HG02870 (cell line): ENCODE data around the gene SERBP1.
"Not testable (repeated sequence)": the region's sequence is repeated elsewhere in the genome, so short reads cannot be mapped to it uniquely, and the experiment has no call there.

Experiments used
- ATAC-seq: cut with Tn5 transposase; IDR thresholded peaks from one replicate; pipeline ENCODE4 v1.9.1; 2021; ENCODE audit warnings: mild to moderate bottlenecking, moderate library complexity; ENCODE audit not compliant: unreplicated experiment

SERBP1 gene

GRCh38 chr1:67441183-67441582 lies 11.0 kb upstream of the SERBP1 start:
- ATAC-seq = peak; percentile 48

GRCh38 chr1:67440339-67440738 lies 10.1 kb upstream of the SERBP1 start:
- ATAC-seq = no peak

- no peak for ATAC-seq
Observed at GRCh38 chr1:67439277-67440029, 9.3 kb upstream of the SERBP1 start.

- ATAC-seq = no peak
Observed at GRCh38 chr1:67437961-67438360, 7.8 kb upstream of the SERBP1 start.

GRCh38 chr1:67436511-67437055 lies 6.4 kb upstream of the SERBP1 start:
- ATAC-seq = no peak

- ATAC-seq = no peak
Observed at GRCh38 chr1:67434491-67434890, 4.3 kb upstream of the SERBP1 start.

GRCh38 chr1:67433837-67434236 lies 3.6 kb upstream of the SERBP1 start:
- ATAC-seq = no peak

- no peak for ATAC-seq
Observed at GRCh38 chr1:67432745-67433144, 2.5 kb upstream of the SERBP1 start.

- ATAC-seq = no peak
Observed at GRCh38 chr1:67431869-67432578, 1.8 kb upstream of the SERBP1 start.

- no peak for ATAC-seq
Observed at GRCh38 chr1:67431156-67431765, 1.1 kb upstream of the SERBP1 start.

- ATAC-seq = peak; percentile 1
Observed at GRCh38 chr1:67429528-67430357, 459 bp downstream of the SERBP1 start.

GRCh38 chr1:67429011-67429527 lies 1.1 kb downstream of the SERBP1 start:
- no peak for ATAC-seq

- ATAC-seq = no peak
Observed at GRCh38 chr1:67427947-67428346, 2.3 kb downstream of the SERBP1 start.

- ATAC-seq = no peak
Observed at GRCh38 chr1:67427465-67427864, 2.7 kb downstream of the SERBP1 start.

- ATAC-seq = no peak
Observed at GRCh38 chr1:67420835-67421492, 9.2 kb downstream of the SERBP1 start.

- ATAC-seq = no peak
Observed at GRCh38 chr1:67418839-67419586, 11.2 kb downstream of the SERBP1 start.

GRCh38 chr1:67417733-67418132 lies 12.5 kb downstream of the SERBP1 start:
- ATAC-seq = not testable (repeated sequence)

- no peak for ATAC-seq
Observed at GRCh38 chr1:67415041-67415440, 15.2 kb downstream of the SERBP1 start.

GRCh38 chr1:67414574-67414973 lies 15.6 kb downstream of the SERBP1 start:
- no peak for ATAC-seq
